GM10266 (cell line): ENCODE results near the gene ACTA2.

ENCODE experiments used
- DNase-seq: peaks from one replicate; pipeline ENCODE4 v3.0.0; 2012; ENCODE audit errors: extremely low spot score
- CTCF ChIP-seq: IDR thresholded peaks from 2 replicates; pipeline ENCODE4 v1.5.1; 2012; ENCODE audit warnings: mild to moderate bottlenecking, low read depth; ENCODE audit not compliant: control insufficient read depth, insufficient read depth; ENCODE audit errors: missing control alignments

The ACTA2 gene

GRCh38 chr10:88992921-88993524, 40.5 kb upstream of the ACTA2 start:
- TF ChIP-seq CTCF = no peak
- DNase-seq = no peak

- DNase-seq = peak; percentile 56
- TF ChIP-seq CTCF = no peak
These were observed 39.3 kb upstream of the ACTA2 start for GRCh38 chr10:88991899-88992320.

- no peak for TF ChIP-seq CTCF
- peak; percentile 70 for DNase-seq
These were observed 38.8 kb upstream of the ACTA2 start for GRCh38 chr10:88991161-88991898.

GRCh38 chr10:88990384-88991160, 38.0 kb upstream of the ACTA2 start, which contains the start of gene FAS:
TSS of gene FAS (plus strand) at chr10:88990798. CDS start at chr10:88990877, 79 bp downstream.
- TF ChIP-seq CTCF = no peak
- DNase-seq = peak; percentile 81

GRCh38 chr10:88989824-88990383, 37.3 kb upstream of the ACTA2 start:
- peak; percentile 32 for DNase-seq
- no peak for TF ChIP-seq CTCF

- TF ChIP-seq CTCF = no peak
- no peak for DNase-seq
These were observed 36.9 kb upstream of the ACTA2 start for GRCh38 chr10:88989423-88989822.

- no peak for TF ChIP-seq CTCF
- DNase-seq = no peak
These were observed 35.3 kb upstream of the ACTA2 start for GRCh38 chr10:88987840-88988239.
